ENCODE results near the gene PARD3B. TPM values are rescaled to one million over a fixed set of nuclear protein-coding genes. Genes with fewer than 3 reads are reported as not detected.
A peak's percentile ranks its signal among the peaks of the same experiment; 100 is the strongest.

PARD3B gene
- total and polyA plus RNA-seq, 2 of the 13 experiments (the other 11 are each of a cell fraction or from before 2014, with no cell fraction given) = 0.71 to 2.3 TPM

DNA sequence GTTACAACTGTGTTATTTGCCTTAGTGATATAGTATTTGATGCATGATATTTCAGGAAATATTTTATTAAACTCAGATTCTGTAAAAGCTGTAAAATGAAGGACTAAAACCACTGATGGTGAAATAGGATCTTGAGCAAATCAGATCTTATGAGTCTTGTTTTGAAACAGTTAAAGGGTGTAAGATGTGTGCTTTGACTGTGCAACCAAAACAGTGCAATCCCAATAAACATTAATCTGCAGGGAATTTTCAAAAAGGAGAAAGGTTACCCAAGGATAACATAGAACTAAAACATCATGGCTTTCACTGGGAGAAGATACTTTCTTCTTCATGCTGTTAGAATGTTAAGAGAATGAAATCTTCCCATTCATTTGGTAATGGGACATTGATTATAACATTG, 378.7 kb downstream of the PARD3B start:
- Histone ChIP-seq H3K4me1 (ENCODE audit: insufficient read depth, low read length) (no peaks in the 10 kb centered on the region), H3K27me3 (ENCODE audit: control insufficient read depth in 1 of 2, insufficient read depth in 2 of 2, low read length in 2 of 2) (no peaks in the 10 kb centered on the region), H4K20me1 (ENCODE audit: insufficient read depth, low read length) (no peaks in the 10 kb centered on the region), H3K9me3 (ENCODE audit: low read length) (peaks cover 65% of the 10 kb centered on the region), H3K79me2 (ENCODE audit: insufficient read depth, low read length) (no peaks in the 10 kb centered on the region), H3K4me2 (ENCODE audit: low read depth, low read length) (no peak overlapping the region), H3K36me3 (replicated peaks in 1 of 2; ENCODE audit: control insufficient read depth in 1 of 2, insufficient read depth in 2 of 2, low read length in 2 of 2) (no peaks in the 10 kb centered on the region), H2AFZ (ENCODE audit: low read length) (no peak overlapping the region), H3K4me3 (replicated peaks in 1 of 3; ENCODE audit: insufficient read depth in 1 of 3, low read depth in 2 of 3, low read length in 3 of 3) (no peak overlapping the region), H3K9ac (ENCODE audit: insufficient read depth, low read depth, low read length) (no peak overlapping the region), H3K27ac (ENCODE audit: extremely low read length, insufficient read depth, low read length) (no peak overlapping the region)
- ChIA-PET POLR2A (no interaction called here), CTCF (ENCODE audit: low intra/inter-chr PET ratio, low total read pairs) (no interaction called here)
- no TSS peak for BruUV-seq (replicated peaks)
- FAIRE-seq = peak; percentile 18
- ATAC-seq = no peak
- intact Hi-C loops (cut with micrococcal nuclease; ENCODE audit: unreplicated experiment) = no loop called here
- no peak for DNase-seq (ENCODE audit: low spot score)
- TF ChIP-seq ZNF329 (CRISPR knock-in tag; IDR thresholded peaks at IDR 0.05; ENCODE audit: low read depth) (no peak), ZBTB42 (CRISPR knock-in tag; IDR thresholded peaks at IDR 0.05) (no peak), BRCA1 (CRISPR knock-in tag; IDR thresholded peaks at IDR 0.05) (no peak), CENPT (CRISPR knock-in tag; IDR thresholded peaks at IDR 0.05; ENCODE audit: low read depth) (no peak), POLR2AphosphoS2 (IDR thresholded peaks at IDR 0.05; ENCODE audit: low read depth, low read length) (no peak)
- TF ChIP-seq, protein P1, sequence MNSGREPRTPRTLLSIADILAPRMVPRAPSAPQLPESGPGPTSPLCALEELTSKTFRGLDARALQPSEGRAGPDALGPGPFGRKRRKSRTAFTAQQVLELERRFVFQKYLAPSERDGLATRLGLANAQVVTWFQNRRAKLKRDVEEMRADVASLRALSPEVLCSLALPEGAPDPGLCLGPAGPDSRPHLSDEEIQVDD (CRISPR knock-in tag; IDR thresholded peaks at IDR 0.05; ENCODE audit: borderline replicate concordance) = no peak
- TF ChIP-seq, protein P2, sequence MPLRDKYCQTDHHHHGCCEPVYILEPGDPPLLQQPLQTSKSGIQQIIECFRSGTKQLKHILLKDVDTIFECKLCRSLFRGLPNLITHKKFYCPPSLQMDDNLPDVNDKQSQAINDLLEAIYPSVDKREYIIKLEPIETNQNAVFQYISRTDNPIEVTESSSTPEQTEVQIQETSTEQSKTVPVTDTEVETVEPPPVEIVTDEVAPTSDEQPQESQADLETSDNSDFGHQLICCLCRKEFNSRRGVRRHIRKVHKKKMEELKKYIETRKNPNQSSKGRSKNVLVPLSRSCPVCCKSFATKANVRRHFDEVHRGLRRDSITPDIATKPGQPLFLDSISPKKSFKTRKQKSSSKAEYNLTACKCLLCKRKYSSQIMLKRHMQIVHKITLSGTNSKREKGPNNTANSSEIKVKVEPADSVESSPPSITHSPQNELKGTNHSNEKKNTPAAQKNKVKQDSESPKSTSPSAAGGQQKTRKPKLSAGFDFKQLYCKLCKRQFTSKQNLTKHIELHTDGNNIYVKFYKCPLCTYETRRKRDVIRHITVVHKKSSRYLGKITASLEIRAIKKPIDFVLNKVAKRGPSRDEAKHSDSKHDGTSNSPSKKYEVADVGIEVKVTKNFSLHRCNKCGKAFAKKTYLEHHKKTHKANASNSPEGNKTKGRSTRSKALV (CRISPR knock-in tag; IDR thresholded peaks at IDR 0.05) = no peak
- in situ Hi-C loops (cut with HindIII; ENCODE audit: extremely low pct_ligation_motif_present, low pct_unique_long_range_greater_than_20kb) = no loop called here

DNA sequence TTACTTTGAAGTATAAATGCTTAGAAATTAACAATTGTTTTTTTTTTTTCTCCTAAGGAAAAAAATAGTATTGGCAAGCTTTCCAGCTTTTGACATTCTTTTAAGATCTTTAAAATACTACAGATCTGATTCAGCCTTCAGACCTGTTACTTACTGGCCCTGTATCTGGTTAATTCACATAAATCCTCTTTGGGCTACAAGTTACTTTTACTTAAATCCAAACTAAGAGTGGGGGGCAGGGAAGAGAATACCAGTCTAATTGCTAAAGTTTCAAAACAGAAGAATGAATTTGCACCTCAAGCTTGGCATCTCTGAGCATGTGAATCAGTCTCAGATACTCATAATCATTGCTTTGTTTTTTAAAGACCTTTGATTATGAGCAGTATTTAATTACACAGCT, 386.3 kb downstream of the PARD3B start:
- Histone ChIP-seq H4K20me1 (ENCODE audit: insufficient read depth, low read length) (no peaks in the 10 kb centered on the region), H3K4me2 (ENCODE audit: low read depth, low read length) (no peak overlapping the region), H3K36me3 (replicated peaks in 1 of 2; ENCODE audit: control insufficient read depth in 1 of 2, insufficient read depth in 2 of 2, low read length in 2 of 2) (no peaks in the 10 kb centered on the region), H3K4me3 (replicated peaks in 1 of 3; ENCODE audit: insufficient read depth in 1 of 3, low read depth in 2 of 3, low read length in 3 of 3) (no peak overlapping the region), H3K79me2 (ENCODE audit: insufficient read depth, low read length) (no peaks in the 10 kb centered on the region), H2AFZ (ENCODE audit: low read length) (no peak overlapping the region), H3K4me1 (ENCODE audit: insufficient read depth, low read length) (no peaks in the 10 kb centered on the region), H3K9ac (ENCODE audit: insufficient read depth, low read depth, low read length) (no peak overlapping the region), H3K27me3 (ENCODE audit: control insufficient read depth in 1 of 2, insufficient read depth in 2 of 2, low read length in 2 of 2) (no peaks in the 10 kb centered on the region), H3K9me3 (ENCODE audit: low read length) (peaks cover 45% of the 10 kb centered on the region; the same call in 1 of the 2 replicates), H3K27ac (ENCODE audit: extremely low read length, insufficient read depth, low read length) (no peak overlapping the region)
- in situ Hi-C loops (cut with HindIII; ENCODE audit: extremely low pct_ligation_motif_present, low pct_unique_long_range_greater_than_20kb) = no loop called here
- CTCF ChIA-PET (ENCODE audit: low intra/inter-chr PET ratio, low total read pairs) = interaction anchor here (0.6 kb wide), 1 partner anchor 223 kb away, joined by 3 read pairs; no protein-coding TSS in a partner anchor
- no TSS peak for BruUV-seq (replicated peaks)
- DNase-seq (ENCODE audit: low spot score) (no peak), FAIRE-seq (no peak), ATAC-seq (no peak)
- intact Hi-C loops (cut with micrococcal nuclease; ENCODE audit: unreplicated experiment) = no loop called here
- POLR2A ChIA-PET = no interaction called here
- no peak for TF ChIP-seq ZNF773 (CRISPR knock-in tag; IDR thresholded peaks at IDR 0.05; ENCODE audit: borderline replicate concordance)
- no peak for TF ChIP-seq STAT5B (CRISPR knock-in tag; IDR thresholded peaks at IDR 0.05)
- no peak for TF ChIP-seq ZFP37 (CRISPR knock-in tag; IDR thresholded peaks at IDR 0.05; ENCODE audit: borderline replicate concordance)
- TF ChIP-seq TOE1 (CRISPR knock-in tag; IDR thresholded peaks at IDR 0.05) = no peak
- TF ChIP-seq TRIM24 (CRISPR knock-in tag; IDR thresholded peaks at IDR 0.05) = no peak
- TF ChIP-seq ARNT (IDR thresholded peaks at IDR 0.05) = no peak
- TF ChIP-seq ZKSCAN1 (IDR thresholded peaks at IDR 0.05; ENCODE audit: low read length) = no peak
- TF ChIP-seq FOXA3 (CRISPR knock-in tag; IDR thresholded peaks at IDR 0.05) = no peak
- TF ChIP-seq KMT2A (CRISPR knock-in tag; IDR thresholded peaks at IDR 0.05) = no peak
- no peak for TF ChIP-seq HMG20A (CRISPR knock-in tag; IDR thresholded peaks at IDR 0.05; ENCODE audit: borderline replicate concordance)

Measured in HepG2 (cell line).